ENCODE results near the gene FKBP2.

Gene FKBP2

GRCh38 chr11:64255135-64256128, 14.5 kb downstream of the FKBP2 start:
- Histone ChIP-seq H3K9ac (ENCODE audit: insufficient read length, low read depth) (no peak overlapping the region), H3K4me1 (ENCODE audit: insufficient read depth, insufficient read length) (peaks cover 18% of the 10 kb centered on the region), H3K4me3 (ENCODE audit: insufficient read length, low read depth) (no peak overlapping the region), H3K27me3 (ENCODE audit: insufficient read depth, insufficient read length) (no peaks in the 10 kb centered on the region), H3K9me3 (ENCODE audit: insufficient read depth, low read length) (no peaks in the 10 kb centered on the region), H3K36me3 (ENCODE audit: insufficient read depth, insufficient read length, low read length) (peaks cover 66% of the 10 kb centered on the region)
- DNase-seq (ENCODE audit: low read depth, low spot score) = no peak
- TF ChIP-seq YY1 (IDR thresholded peaks at IDR 0.05; ENCODE audit: insufficient read depth, insufficient read length) (no peak), SUZ12 (IDR thresholded peaks at IDR 0.05; ENCODE audit: extremely low read depth, insufficient read depth, insufficient read length) (no peak), ZNF274 (IDR thresholded peaks at IDR 0.05; ENCODE audit: low read depth, low read length) (no peak)

GRCh38 chr11:64256300-64256699, 15.4 kb downstream of the FKBP2 start:
- Histone ChIP-seq H3K9me3 (ENCODE audit: insufficient read depth, low read length) (no peaks in the 10 kb centered on the region), H3K9ac (ENCODE audit: insufficient read length, low read depth) (no peak overlapping the region), H3K36me3 (ENCODE audit: insufficient read depth, insufficient read length, low read length) (peaks cover 70% of the 10 kb centered on the region), H3K4me1 (ENCODE audit: insufficient read depth, insufficient read length) (peaks cover 12% of the 10 kb centered on the region), H3K27me3 (ENCODE audit: insufficient read depth, insufficient read length) (no peaks in the 10 kb centered on the region), H3K4me3 (ENCODE audit: insufficient read length, low read depth) (no peak overlapping the region)
- TF ChIP-seq YY1 (IDR thresholded peaks at IDR 0.05; ENCODE audit: insufficient read depth, insufficient read length) (no peak), ZNF274 (IDR thresholded peaks at IDR 0.05; ENCODE audit: low read depth, low read length) (no peak), SUZ12 (IDR thresholded peaks at IDR 0.05; ENCODE audit: extremely low read depth, insufficient read depth, insufficient read length) (no peak)
- DNase-seq (ENCODE audit: low read depth, low spot score) = no peak

- no peak for TF ChIP-seq YY1 (IDR thresholded peaks at IDR 0.05; ENCODE audit: insufficient read depth, insufficient read length)
- no peaks in the 10 kb centered on the region for H3K27me3 ChIP-seq (ENCODE audit: insufficient read depth, insufficient read length)
- H3K9ac ChIP-seq (ENCODE audit: insufficient read length, low read depth) = no peak overlapping the region
- H3K4me3 ChIP-seq (ENCODE audit: insufficient read length, low read depth) = no peak overlapping the region
- no peaks in the 10 kb centered on the region for H3K9me3 ChIP-seq (ENCODE audit: insufficient read depth, low read length)
- no peak for DNase-seq (ENCODE audit: low read depth, low spot score)
- H3K4me1 ChIP-seq (ENCODE audit: insufficient read depth, insufficient read length) = peaks cover 13% of the 10 kb centered on the region
- peaks cover 85% of the 10 kb centered on the region for H3K36me3 ChIP-seq (ENCODE audit: insufficient read depth, insufficient read length, low read length)
Observed at GRCh38 chr11:64258356-64258755, 17.5 kb downstream of the FKBP2 start.

- Histone ChIP-seq H3K9me3 (ENCODE audit: insufficient read depth, low read length) (no peaks in the 10 kb centered on the region), H3K4me3 (ENCODE audit: insufficient read length, low read depth) (no peak overlapping the region), H3K27me3 (ENCODE audit: insufficient read depth, insufficient read length) (no peaks in the 10 kb centered on the region), H3K9ac (ENCODE audit: insufficient read length, low read depth) (no peak overlapping the region), H3K36me3 (ENCODE audit: insufficient read depth, insufficient read length, low read length) (peaks cover 87% of the 10 kb centered on the region), H3K4me1 (ENCODE audit: insufficient read depth, insufficient read length) (peaks cover 17% of the 10 kb centered on the region)
- DNase-seq (ENCODE audit: low read depth, low spot score) = no peak
- TF ChIP-seq YY1 (IDR thresholded peaks at IDR 0.05; ENCODE audit: insufficient read depth, insufficient read length) (no peak), ZNF274 (IDR thresholded peaks at IDR 0.05; ENCODE audit: low read depth, low read length) (no peak), SUZ12 (IDR thresholded peaks at IDR 0.05; ENCODE audit: extremely low read depth, insufficient read depth, insufficient read length) (no peak)
Observed at GRCh38 chr11:64258946-64259532, 18.1 kb downstream of the FKBP2 start.

GRCh38 chr11:64259533-64260067, 18.7 kb downstream of the FKBP2 start:
- no peaks in the 10 kb centered on the region for H3K27me3 ChIP-seq (ENCODE audit: insufficient read depth, insufficient read length)
- H3K9ac ChIP-seq (ENCODE audit: insufficient read length, low read depth) = no peak overlapping the region

GRCh38 chr11:64260147-64260708, 19.3 kb downstream of the FKBP2 start:
- no peak overlapping the region for H3K9ac ChIP-seq (ENCODE audit: insufficient read length, low read depth)
- H3K4me3 ChIP-seq (ENCODE audit: insufficient read length, low read depth) = no peak overlapping the region
- H3K27me3 ChIP-seq (ENCODE audit: insufficient read depth, insufficient read length) = no peaks in the 10 kb centered on the region
- H3K4me1 ChIP-seq (ENCODE audit: insufficient read depth, insufficient read length) = peaks cover 20% of the 10 kb centered on the region
- peaks cover 84% of the 10 kb centered on the region for H3K36me3 ChIP-seq (ENCODE audit: insufficient read depth, insufficient read length, low read length)
- H3K9me3 ChIP-seq (ENCODE audit: insufficient read depth, low read length) = no peaks in the 10 kb centered on the region
- TF ChIP-seq ZNF274 (IDR thresholded peaks at IDR 0.05; ENCODE audit: low read depth, low read length) = no peak
- TF ChIP-seq YY1 (IDR thresholded peaks at IDR 0.05; ENCODE audit: insufficient read depth, insufficient read length) = no peak
- no peak for DNase-seq (ENCODE audit: low read depth, low spot score)

More at GRCh38 chr11:64259533-64260067, 18.7 kb downstream of the FKBP2 start:
- no peak for DNase-seq (ENCODE audit: low read depth, low spot score)
- no peak overlapping the region for H3K4me3 ChIP-seq (ENCODE audit: insufficient read length, low read depth)
- H3K4me1 ChIP-seq (ENCODE audit: insufficient read depth, insufficient read length) = peaks cover 20% of the 10 kb centered on the region
- no peaks in the 10 kb centered on the region for H3K9me3 ChIP-seq (ENCODE audit: insufficient read depth, low read length)
- no peak for TF ChIP-seq ZNF274 (IDR thresholded peaks at IDR 0.05; ENCODE audit: low read depth, low read length)
- TF ChIP-seq YY1 (IDR thresholded peaks at IDR 0.05; ENCODE audit: insufficient read depth, insufficient read length) = no peak
- no peak for TF ChIP-seq SUZ12 (IDR thresholded peaks at IDR 0.05; ENCODE audit: extremely low read depth, insufficient read depth, insufficient read length)
- peaks cover 87% of the 10 kb centered on the region for H3K36me3 ChIP-seq (ENCODE audit: insufficient read depth, insufficient read length, low read length)
